Gastroesophageal sphincter (tissue), 3 donors: ENCODE measurements around the gene CTXND1.

ENCODE experiments used
- CTCF ChIP-seq, 4 experiments: fragments of 200-600 bp in 2 of 4; fragments of 450-650 bp in 2 of 4; sonication (generic) in 1 of 4; IDR thresholded peaks; one replicate each; pipeline ENCODE4 v1.5.1; 2017 to 2019; ENCODE audit warnings: antibody characterized with exemption in 4 of 4, mild to moderate bottlenecking in 2 of 4, moderate library complexity in 2 of 4
- POLR2A ChIP-seq, 2 donors: fragments of 450-650 bp; IDR thresholded peaks; one replicate each; pipeline ENCODE4 v1.6.1; 2017; ENCODE audit warnings: antibody characterized with exemption in 2 of 2, mild to moderate bottlenecking in 2 of 2, moderate library complexity in 1 of 2
- POLR2AphosphoS5 ChIP-seq: sonication (generic); formaldehyde crosslinking; IDR thresholded peaks from one replicate; pipeline ENCODE4 v1.6.1; 2017; ENCODE audit warnings: antibody characterized with exemption

GRCh38 chr15:80274554-80274953 is 22.5 kb upstream of the CTXND1 start:
- TF ChIP-seq POLR2AphosphoS5 = no peak
- no peak for TF ChIP-seq CTCF (IDR thresholded peaks at IDR 0.05)
- TF ChIP-seq POLR2A (IDR thresholded peaks at IDR 0.05) = no peak
